PC-9 (cell line): ENCODE measurements around the gene TNS4. TPM values are rescaled to one million over a fixed set of nuclear protein-coding genes. Genes with fewer than 3 reads are reported as not detected.
A peak's percentile ranks its signal among the peaks of the same experiment; 100 is the strongest.

ENCODE experiments used
- BruUV-seq: library from RNA; stranded (reverse); fragments of 400-500 nt; replicated peaks from 2 replicates; lab custom pipeline; 2021; lab: Mats Ljungman, UMichigan
- CTCF ChIA-PET: fragments of 300-600 bp; sonication (Branson Sonifier 250); formaldehyde crosslinking; loops from one replicate; lab custom pipeline; 2022; ENCODE audit warnings: antibody characterized with exemption; lab: Charles Lee
- POLR2A ChIA-PET: fragments of 300-600 bp; sonication (Branson Sonifier 250); formaldehyde crosslinking; loops from one replicate; lab custom pipeline; 2022; ENCODE audit warnings: antibody characterized with exemption; ENCODE audit not compliant: unreplicated experiment; lab: Charles Lee
- DNase-seq, 2 experiments: peaks; one replicate each; pipeline versions ENCODE4 v3.0.0 to v3.0.0-alpha.2; 2015 to 2022; ENCODE audit warnings: mixed read lengths in 1 of 2
- H2AFZ ChIP-seq: fragments of 200-600 bp; sonication (generic); 2 replicates; pipeline ENCODE4 v1.8.1; 2017; ENCODE audit warnings: antibody characterized with exemption
- H3F3A ChIP-seq: fragments of 200-600 bp; sonication (generic); 2 replicates; pipeline ENCODE4 v1.8.1; 2017; ENCODE audit warnings: antibody characterized with exemption, mild to moderate bottlenecking, low read depth; ENCODE audit not compliant: insufficient read depth
- H3K27ac ChIP-seq: fragments of 200-600 bp; sonication (generic); 2 replicates; pipeline ENCODE4 v1.6.1; 2016; ENCODE audit warnings: mixed run types
- H3K27me3 ChIP-seq: fragments of 200-600 bp; sonication (generic); 2 replicates; pipeline ENCODE4 v1.6.1; 2016; ENCODE audit warnings: low read depth, mixed run types; ENCODE audit not compliant: insufficient read depth
- H3K36me3 ChIP-seq: fragments of 200-600 bp; sonication (generic); 2 replicates; pipeline ENCODE4 v1.6.1; 2016; ENCODE audit warnings: low read depth, mixed run types
- H3K4me1 ChIP-seq: fragments of 200-600 bp; sonication (generic); replicated peaks from 2 replicates; pipeline ENCODE4 v1.6.1; 2016; ENCODE audit warnings: mixed run types; ENCODE audit not compliant: insufficient read depth
- H3K4me2 ChIP-seq: fragments of 200-600 bp; sonication (generic); 2 replicates; pipeline ENCODE4 v1.6.1; 2017; ENCODE audit warnings: mixed run types
- H3K4me3 ChIP-seq: fragments of 200-600 bp; sonication (generic); 2 replicates; pipeline ENCODE4 v1.6.1; 2016; ENCODE audit warnings: mixed run types
- H3K79me2 ChIP-seq: fragments of 200-600 bp; sonication (generic); 2 replicates; pipeline ENCODE4 v1.6.1; 2017; ENCODE audit warnings: low read depth, mixed run types
- H3K9me2 ChIP-seq: fragments of 200-600 bp; sonication (generic); 2 replicates; pipeline ENCODE4 v1.8.1; 2017; ENCODE audit warnings: mild to moderate bottlenecking; ENCODE audit not compliant: insufficient read depth
- H3K9me3 ChIP-seq: fragments of 200-600 bp; sonication (generic); 2 replicates; pipeline ENCODE4 v1.8.1; 2016; ENCODE audit warnings: low read depth; ENCODE audit not compliant: insufficient read depth
- H4K20me1 ChIP-seq: fragments of 200-600 bp; sonication (generic); 2 replicates; pipeline ENCODE4 v1.8.1; 2017; ENCODE audit not compliant: insufficient read depth
- CTCF ChIP-seq: fragments of 200-600 bp; sonication (generic); conservative IDR thresholded peaks from 2 replicates; pipeline ENCODE4 v1.6.1; 2017; ENCODE audit warnings: mixed run types, antibody characterized with exemption, mild to moderate bottlenecking, moderate library complexity
- EZH2 ChIP-seq: fragments of 200-600 bp; sonication (generic); IDR thresholded peaks from 2 replicates; pipeline ENCODE4 v1.8.0; 2017; ENCODE audit warnings: antibody characterized with exemption, low read depth
- intact Hi-C: fragments of 100-400 bp; cut with micrococcal nuclease; formaldehyde crosslinking; loops from one replicate; pipeline ENCODE4 v1.10.0; 2022; ENCODE audit not compliant: unreplicated experiment
- total RNA-seq: library from RNA; stranded (reverse); gene quantifications from 2 replicates; pipeline ENCODE4 v1.2.3, GENCODE V29; 2021

The TNS4 gene
- total RNA-seq, 1 experiment from 2014 or later = 17.4 TPM

- Histone ChIP-seq H3K36me3 (peaks cover 16% of the 10 kb centered on the region), H3K4me1 (peaks cover 65% of the 10 kb centered on the region), H3F3A (peaks cover 39% of the 10 kb centered on the region), H3K27ac (no peak overlapping the region), H4K20me1 (no peaks in the 10 kb centered on the region), H3K4me3 (no peak overlapping the region), H3K27me3 (no peaks in the 10 kb centered on the region), H3K4me2 (peak overlapping the region; percentile 77), H3K9me2 (no peaks in the 10 kb centered on the region), H3K79me2 (peaks cover 67% of the 10 kb centered on the region), H2AFZ (no peak overlapping the region), H3K9me3 (no peaks in the 10 kb centered on the region)
- no peak for TF ChIP-seq CTCF
- TF ChIP-seq EZH2 = no peak
- DNase-seq = no peak
- CTCF ChIA-PET = interaction anchor here (0.5 to 1.6 kb wide), 3 partner anchors 21 to 59 kb away, joined by 4 to 11 read pairs (median 6); no protein-coding TSS in a partner anchor
- POLR2A ChIA-PET = interaction anchor here (0.7 kb wide), 3 partner anchors 15 to 53 kb away, joined by 3 to 5 read pairs (median 3); no protein-coding TSS in a partner anchor
- no TSS peak for BruUV-seq
- intact Hi-C loops = loop anchor here (2.0 kb wide), 1 partner anchor 64 kb away; no protein-coding TSS in a partner anchor
Observed at GRCh38 chr17:40496634-40497420, 4.6 kb downstream of the TNS4 start.

- no peaks in the 10 kb centered on the region for H3K9me2 ChIP-seq
- no peaks in the 10 kb centered on the region for H3K27me3 ChIP-seq
- no peaks in the 10 kb centered on the region for H4K20me1 ChIP-seq
- POLR2A ChIA-PET = no interaction called here
- no peak overlapping the region for H2AFZ ChIP-seq
- no peak overlapping the region for H3K4me3 ChIP-seq
- peaks cover 66% of the 10 kb centered on the region for H3K79me2 ChIP-seq
- peaks cover 16% of the 10 kb centered on the region for H3K36me3 ChIP-seq
- TF ChIP-seq CTCF (no peak), EZH2 (no peak)
- no TSS peak for BruUV-seq
- CTCF ChIA-PET = interaction anchor here (0.5 to 1.0 kb wide), 2 partner anchors 50 to 60 kb away, joined by 4 to 11 read pairs; no protein-coding TSS in a partner anchor
- intact Hi-C loops = loop anchor here (2.0 kb wide), 1 partner anchor 65 kb away; no protein-coding TSS in a partner anchor
- peaks cover 46% of the 10 kb centered on the region for H3F3A ChIP-seq
- peaks cover 68% of the 10 kb centered on the region for H3K4me1 ChIP-seq
- no peak for DNase-seq
- H3K9me3 ChIP-seq = no peaks in the 10 kb centered on the region
- H3K27ac ChIP-seq = no peak overlapping the region
- peak overlapping the region; percentile 77 for H3K4me2 ChIP-seq
Observed at GRCh38 chr17:40496170-40496569, 5.3 kb downstream of the TNS4 start.

GRCh38 chr17:40495140-40495539 is 6.3 kb downstream of the TNS4 start:
- no peaks in the 10 kb centered on the region for H3K27me3 ChIP-seq
- BruUV-seq = no TSS peak
- H2AFZ ChIP-seq = no peak overlapping the region
- H3K9me2 ChIP-seq = no peaks in the 10 kb centered on the region
- POLR2A ChIA-PET = no interaction called here
- H3K79me2 ChIP-seq = peaks cover 56% of the 10 kb centered on the region
- no peak for DNase-seq
- no peaks in the 10 kb centered on the region for H3K9me3 ChIP-seq
- intact Hi-C loops = no loop called here
- peaks cover 16% of the 10 kb centered on the region for H3K36me3 ChIP-seq
- H3K27ac ChIP-seq = no peak overlapping the region
- TF ChIP-seq CTCF = no peak
- TF ChIP-seq EZH2 = no peak
- peaks cover 72% of the 10 kb centered on the region for H3K4me1 ChIP-seq
- CTCF ChIA-PET = no interaction called here
- H3K4me2 ChIP-seq = peak overlapping the region; percentile 21
- H3K4me3 ChIP-seq = no peak overlapping the region
- peaks cover 56% of the 10 kb centered on the region for H3F3A ChIP-seq
- no peaks in the 10 kb centered on the region for H4K20me1 ChIP-seq
